Retinal pigment epithelial cell (primary cell): ENCODE results near the gene SLC9A3.
"Not testable (repeated sequence)": the region's sequence is repeated elsewhere in the genome, so short reads cannot be mapped to it uniquely, and the experiment has no call there.

ENCODE experiments used
- DNase-seq: peaks from one replicate; pipeline ENCODE4 v3.0.0-alpha.2; 2010; ENCODE audit warnings: low read depth
- H3K4me3 ChIP-seq: 2 replicates; pipeline ENCODE4 v1.5.1; 2011; ENCODE audit warnings: mild to moderate bottlenecking, low read length, control low read depth, moderate library complexity
- TF ChIP-seq, protein P1 (sequence below): conservative IDR thresholded peaks from 2 replicates; pipeline ENCODE4 v1.5.1; 2011; ENCODE audit warnings: low read depth, low read length, control low read depth, inconsistent platforms

The SLC9A3 gene

GRCh38 chr5:476102-476813, 48.0 kb downstream of the SLC9A3 start:
- TF ChIP-seq, protein P1, sequence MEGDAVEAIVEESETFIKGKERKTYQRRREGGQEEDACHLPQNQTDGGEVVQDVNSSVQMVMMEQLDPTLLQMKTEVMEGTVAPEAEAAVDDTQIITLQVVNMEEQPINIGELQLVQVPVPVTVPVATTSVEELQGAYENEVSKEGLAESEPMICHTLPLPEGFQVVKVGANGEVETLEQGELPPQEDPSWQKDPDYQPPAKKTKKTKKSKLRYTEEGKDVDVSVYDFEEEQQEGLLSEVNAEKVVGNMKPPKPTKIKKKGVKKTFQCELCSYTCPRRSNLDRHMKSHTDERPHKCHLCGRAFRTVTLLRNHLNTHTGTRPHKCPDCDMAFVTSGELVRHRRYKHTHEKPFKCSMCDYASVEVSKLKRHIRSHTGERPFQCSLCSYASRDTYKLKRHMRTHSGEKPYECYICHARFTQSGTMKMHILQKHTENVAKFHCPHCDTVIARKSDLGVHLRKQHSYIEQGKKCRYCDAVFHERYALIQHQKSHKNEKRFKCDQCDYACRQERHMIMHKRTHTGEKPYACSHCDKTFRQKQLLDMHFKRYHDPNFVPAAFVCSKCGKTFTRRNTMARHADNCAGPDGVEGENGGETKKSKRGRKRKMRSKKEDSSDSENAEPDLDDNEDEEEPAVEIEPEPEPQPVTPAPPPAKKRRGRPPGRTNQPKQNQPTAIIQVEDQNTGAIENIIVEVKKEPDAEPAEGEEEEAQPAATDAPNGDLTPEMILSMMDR: no peak
- H3K4me3 ChIP-seq: no peak overlapping the region
- no peak for DNase-seq

GRCh38 chr5:475704-476101, 48.5 kb downstream of the SLC9A3 start:
- H3K4me3 ChIP-seq: no peak overlapping the region
- TF ChIP-seq, protein P1: no peak
- DNase-seq: no peak

DNA sequence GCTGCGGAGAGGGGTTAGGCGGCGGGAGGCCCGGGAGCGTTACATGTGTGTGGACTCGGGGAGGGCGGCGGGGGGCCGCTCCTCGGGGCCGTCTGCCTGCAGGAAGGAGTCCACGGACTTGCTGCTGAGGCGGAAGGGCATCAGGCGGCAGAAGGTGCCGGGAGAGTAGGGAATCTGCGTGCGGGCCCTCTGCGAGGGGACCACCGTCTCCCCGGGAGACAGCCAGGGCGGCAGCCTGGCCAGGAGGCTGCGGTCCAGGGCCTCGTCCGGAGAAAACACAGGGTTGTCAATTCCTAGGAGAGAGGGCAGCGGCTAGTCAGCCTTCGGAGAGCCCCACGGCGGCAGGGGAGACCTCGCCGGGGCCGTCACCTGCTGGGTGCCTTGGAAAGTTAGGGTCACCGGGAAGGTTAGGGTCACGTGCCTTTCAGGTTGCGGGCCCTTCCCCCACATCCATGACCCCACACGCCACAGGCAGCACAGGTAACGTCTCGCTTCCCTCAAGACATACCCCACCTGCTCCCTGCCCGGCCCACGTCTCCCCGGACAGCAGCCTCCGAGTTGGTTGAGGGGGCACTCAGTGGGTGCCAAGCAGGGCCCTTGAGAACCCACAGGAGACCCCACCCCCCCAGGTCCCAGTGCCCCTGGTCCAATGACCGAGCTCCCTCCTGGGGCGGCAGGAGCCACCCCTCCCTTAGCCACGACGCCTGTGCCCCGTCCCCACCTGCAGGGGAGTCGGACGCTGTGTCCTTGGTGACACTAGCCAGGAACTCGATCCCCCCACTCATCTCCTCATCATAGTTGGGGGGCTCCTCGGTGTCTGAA, 49.2 kb downstream of the SLC9A3 start:
- peak overlapping the region; percentile 36 for H3K4me3 ChIP-seq
- TF ChIP-seq, protein P1: no peak
- DNase-seq: no peak

GRCh38 chr5:474232-474839, 49.9 kb downstream of the SLC9A3 start:
- not testable (repeated sequence) for DNase-seq
- H3K4me3 ChIP-seq: peak overlapping the region; percentile 67

GRCh38 chr5:473551-474192, 50.6 kb downstream of the SLC9A3 start:
- no peak for DNase-seq
- TF ChIP-seq, protein P1: no peak
- peak overlapping the region; percentile 67 for H3K4me3 ChIP-seq

GRCh38 chr5:472656-473550, 51.3 kb downstream of the SLC9A3 start:
- TF ChIP-seq, protein P1: no peak
- peak; percentile 15 for DNase-seq
- H3K4me3 ChIP-seq: peak overlapping the region; percentile 67
